Thymus (tissue), 11 donors: Measurements from ENCODE around the gene TMEM132A. TPM values are rescaled to one million over a fixed set of nuclear protein-coding genes. Genes with fewer than 3 reads are reported as not detected.

Experiments
- DNase-seq, 9 donors: peaks; one replicate each; pipeline ENCODE4 v3.0.0-alpha.2; 2013; ENCODE audit warnings: low spot score in 9 of 9, low read depth in 6 of 9, missing footprints in 1 of 9
- H3K27ac ChIP-seq, 2 donors: one replicate each; pipeline ENCODE4 v1.5.1; 2013; ENCODE audit warnings: control low read depth in 1 of 2, low read depth in 1 of 2, low read length in 1 of 2, mild to moderate bottlenecking in 1 of 2, moderate library complexity in 1 of 2
- H3K27me3 ChIP-seq, 2 donors: one replicate each; pipeline ENCODE4 v1.5.1; 2013; ENCODE audit warnings: low read length in 1 of 2; ENCODE audit not compliant: control insufficient read depth in 2 of 2, insufficient read depth in 1 of 2
- H3K36me3 ChIP-seq, 2 donors: one replicate each; pipeline ENCODE4 v1.5.1; 2013; ENCODE audit warnings: low read length in 1 of 2, mild to moderate bottlenecking in 1 of 2, moderate library complexity in 1 of 2; ENCODE audit not compliant: control insufficient read depth in 2 of 2, insufficient read depth in 2 of 2
- H3K4me1 ChIP-seq, 2 donors: one replicate each; pipeline ENCODE4 v1.5.1; 2013; ENCODE audit warnings: low read length in 2 of 2; ENCODE audit not compliant: control insufficient read depth in 2 of 2, insufficient read depth in 2 of 2
- H3K4me3 ChIP-seq, 2 donors: one replicate each; pipeline ENCODE4 v1.5.1; 2013; ENCODE audit warnings: low read length in 2 of 2, control low read depth in 1 of 2, mild to moderate bottlenecking in 1 of 2
- H3K9me3 ChIP-seq, 2 donors: one replicate each; pipeline ENCODE4 v1.5.1; 2013; ENCODE audit warnings: low read length in 1 of 2, mild to moderate bottlenecking in 1 of 2; ENCODE audit not compliant: control insufficient read depth in 2 of 2, insufficient read depth in 1 of 2
- WGBS: extraction: QIAGEN DNeasy Blood & Tissue Kit; methylation state at CpG from one replicate; pipeline ENCODE4 v1.1.7; 2013; 5-methylcytosine and 5-hydroxymethylcytosine counted together
- polyA plus RNA-seq: library from polyadenylated mRNA; stranded (reverse); fragments of 200-250 nt; gene quantifications from one replicate; pipeline ENCODE4 v1.2.3, GENCODE V29; 2013
- total RNA-seq: library from RNA; stranded (reverse); fragments of 120-200 nt; gene quantifications from one replicate; pipeline ENCODE4 v1.2.4, GENCODE V29; 2013
- donor health status: healthy.

The TMEM132A gene
- total and polyA plus RNA-seq, 2 donors, result 4.6 to 5.7 TPM

DNA sequence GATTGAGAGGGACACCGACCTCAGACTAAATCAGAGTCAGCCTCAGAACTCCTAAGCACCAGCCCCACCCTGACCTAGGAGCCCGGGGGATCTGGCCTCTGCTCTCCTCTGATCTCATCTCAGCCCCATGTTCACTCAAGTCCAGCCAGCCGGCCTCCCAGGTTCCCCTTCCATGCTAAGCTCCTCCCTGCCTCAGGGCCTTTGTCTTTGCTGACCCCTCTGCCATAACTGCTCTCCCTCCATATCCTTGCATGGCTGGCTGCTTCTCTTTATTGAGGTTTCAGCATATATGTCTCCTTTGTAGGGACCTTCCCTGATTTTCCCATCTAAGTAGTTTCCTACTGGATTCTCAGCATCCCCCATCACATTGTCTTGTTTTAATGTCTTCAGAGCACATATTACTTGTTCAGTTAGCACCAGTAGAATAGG, 28.5 kb downstream of the TMEM132A start:
- Histone ChIP-seq H3K36me3 (no peaks in the 10 kb centered on the region), H3K27ac (peak overlapping the region; percentile 28 to 61), H3K4me1 (peaks cover 5 to 21% of the 10 kb centered on the region in 2 donors), H3K9me3 (peaks cover 0 to 3% of the 10 kb centered on the region in 2 donors), H3K4me3 (peak overlapping the region in 1 of 2 donors; percentile 9), H3K27me3 (peaks cover 18 to 75% of the 10 kb centered on the region in 2 donors)
- no peak for DNase-seq
- WGBS, result 11% methylated on average over 3 of the region's 3 CpGs

DNA sequence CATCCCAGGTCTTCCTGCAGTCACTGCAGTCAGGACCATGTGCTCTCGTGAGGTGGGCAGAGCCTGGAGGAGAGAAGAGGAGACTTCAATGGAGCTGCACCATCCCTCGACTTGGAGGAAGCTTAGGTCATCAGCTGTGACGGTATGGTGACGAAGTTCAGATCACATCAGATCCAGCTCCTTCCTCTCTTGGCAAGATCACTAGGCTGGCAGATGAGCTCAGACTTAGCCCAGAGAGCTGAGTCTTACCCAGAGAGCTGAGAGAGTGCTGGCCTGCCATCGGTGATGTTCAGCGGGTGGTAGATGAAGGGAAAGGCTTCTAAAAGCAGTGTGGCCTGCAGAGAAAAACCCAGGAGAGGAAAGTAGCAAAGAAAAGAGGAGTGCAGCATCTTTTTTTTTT, 29.5 kb downstream of the TMEM132A start:
- 83% methylated on average over 6 of the region's 6 CpGs for WGBS
- H3K27me3 ChIP-seq, result peaks cover 18 to 74% of the 10 kb centered on the region in 2 donors
- H3K36me3 ChIP-seq, result no peaks in the 10 kb centered on the region
- no peak for DNase-seq
- H3K9me3 ChIP-seq, result peaks cover 0 to 3% of the 10 kb centered on the region in 2 donors
- H3K27ac ChIP-seq, result no peak overlapping the region
- H3K4me1 ChIP-seq, result peaks cover 5 to 19% of the 10 kb centered on the region in 2 donors
- no peak overlapping the region for H3K4me3 ChIP-seq

DNA sequence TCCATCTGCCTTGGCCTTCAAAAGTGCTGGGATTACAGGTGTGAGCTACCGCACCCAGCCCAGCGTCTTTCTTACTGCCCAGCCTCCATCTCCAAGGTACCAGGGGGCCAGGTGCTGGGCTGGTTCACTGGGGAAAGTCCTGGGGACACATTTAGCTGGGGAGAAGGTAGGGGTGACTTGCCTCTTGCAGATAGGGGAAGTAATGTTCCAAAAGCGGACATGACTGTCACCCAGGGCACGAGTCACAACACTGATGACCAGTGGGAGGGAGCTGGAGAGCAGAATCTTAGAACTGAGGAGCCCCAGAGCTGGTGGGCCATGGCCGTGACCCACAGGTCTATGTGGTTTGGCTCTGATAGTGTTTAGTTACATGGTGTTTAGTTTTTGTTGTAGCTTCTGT, 30.2 kb downstream of the TMEM132A start:
- DNase-seq, result no peak
- 72% methylated on average over 5 of the region's 5 CpGs for WGBS

DNA sequence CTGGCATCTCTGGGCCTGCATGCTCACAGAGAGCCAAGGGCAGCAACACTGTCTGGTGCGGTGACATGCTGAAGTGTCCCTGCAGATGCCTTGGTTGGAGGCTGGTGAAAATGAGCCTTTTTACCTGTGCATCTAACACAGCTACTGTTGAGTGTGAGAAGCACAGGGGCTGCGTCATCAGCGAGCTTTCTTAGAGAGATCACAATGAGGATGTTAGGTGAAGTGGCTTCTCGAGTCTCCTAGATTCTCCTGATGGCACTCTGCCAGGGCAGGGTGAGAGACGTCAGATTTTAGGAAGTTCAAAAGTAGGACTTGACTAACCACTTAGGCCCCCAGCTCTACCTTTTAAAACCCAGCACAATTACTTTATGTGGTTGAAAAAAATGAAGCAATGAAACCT, 31.3 kb downstream of the TMEM132A start:
- Histone ChIP-seq H3K36me3 (no peaks in the 10 kb centered on the region), H3K27me3 (peaks cover 8 to 66% of the 10 kb centered on the region in 2 donors), H3K9me3 (peaks cover 0 to 3% of the 10 kb centered on the region in 2 donors), H3K27ac (no peak overlapping the region), H3K4me3 (no peak overlapping the region), H3K4me1 (peaks cover 5 to 19% of the 10 kb centered on the region in 2 donors)
- WGBS, result 30% methylated on average over 5 of the region's 5 CpGs
- DNase-seq, result no peak

More for the DNA sequence above, 30.2 kb downstream of the TMEM132A start:
- peaks cover 5 to 19% of the 10 kb centered on the region in 2 donors for H3K4me1 ChIP-seq
- H3K27me3 ChIP-seq, result peaks cover 18 to 71% of the 10 kb centered on the region in 2 donors
- H3K36me3 ChIP-seq, result no peaks in the 10 kb centered on the region
- H3K9me3 ChIP-seq, result peaks cover 0 to 3% of the 10 kb centered on the region in 2 donors
- H3K4me3 ChIP-seq, result no peak overlapping the region
- H3K27ac ChIP-seq, result no peak overlapping the region

DNA sequence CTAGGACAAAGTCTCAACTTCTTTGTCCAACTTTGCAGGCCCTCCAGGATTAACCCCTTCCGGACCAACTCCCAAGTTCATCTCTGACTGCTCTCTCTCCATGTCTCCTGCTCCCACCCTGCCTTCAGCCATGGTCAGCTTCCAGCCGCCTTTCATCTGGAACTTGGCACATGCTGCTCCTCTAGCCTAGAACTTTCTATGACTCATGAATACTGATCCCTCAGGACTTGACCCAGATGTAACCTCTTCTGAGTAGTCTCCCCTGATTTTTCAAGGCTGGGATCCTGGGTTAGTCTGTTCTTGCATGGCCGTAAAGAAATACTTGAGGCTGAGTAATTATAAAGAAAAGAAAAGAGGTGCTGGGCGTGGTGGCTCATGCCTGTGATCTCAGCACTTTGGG, 32.9 kb downstream of the TMEM132A start:
- Histone ChIP-seq H3K36me3 (no peaks in the 10 kb centered on the region), H3K27me3 (peaks cover 2 to 60% of the 10 kb centered on the region in 2 donors), H3K27ac (no peak overlapping the region), H3K4me3 (no peak overlapping the region), H3K9me3 (no peaks in the 10 kb centered on the region), H3K4me1 (peaks cover 0 to 7% of the 10 kb centered on the region in 2 donors)
- DNase-seq, result no peak
- WGBS, result 95% methylated on average over 4 of the region's 4 CpGs

DNA sequence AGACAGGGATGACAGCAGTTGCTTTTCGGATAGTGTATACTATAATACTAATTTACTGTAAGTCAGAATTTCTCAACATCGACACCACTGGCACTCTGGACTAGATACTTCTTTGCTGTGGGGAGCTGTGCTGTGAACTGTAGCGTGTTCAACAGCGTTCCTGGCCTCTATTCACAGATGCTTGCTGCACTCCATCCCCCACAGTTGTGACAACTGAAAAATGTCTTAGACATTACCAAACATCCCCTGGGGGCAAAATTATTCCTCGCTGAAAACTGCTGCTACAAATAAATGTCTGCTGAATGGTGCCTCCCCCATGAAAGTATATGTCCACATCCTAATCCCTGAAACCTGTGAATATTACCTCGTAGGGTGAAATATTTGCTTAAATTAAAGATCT, 35.2 kb downstream of the TMEM132A start:
- H3K4me1 ChIP-seq, result no peaks in the 10 kb centered on the region
- no peak overlapping the region for H3K4me3 ChIP-seq
- H3K27ac ChIP-seq, result no peak overlapping the region
- H3K36me3 ChIP-seq, result no peaks in the 10 kb centered on the region
- no peaks in the 10 kb centered on the region for H3K9me3 ChIP-seq
- WGBS, result 94% methylated on average over 6 of the region's 6 CpGs
- H3K27me3 ChIP-seq, result peaks cover 2 to 42% of the 10 kb centered on the region in 2 donors
- DNase-seq, result no peak

DNA sequence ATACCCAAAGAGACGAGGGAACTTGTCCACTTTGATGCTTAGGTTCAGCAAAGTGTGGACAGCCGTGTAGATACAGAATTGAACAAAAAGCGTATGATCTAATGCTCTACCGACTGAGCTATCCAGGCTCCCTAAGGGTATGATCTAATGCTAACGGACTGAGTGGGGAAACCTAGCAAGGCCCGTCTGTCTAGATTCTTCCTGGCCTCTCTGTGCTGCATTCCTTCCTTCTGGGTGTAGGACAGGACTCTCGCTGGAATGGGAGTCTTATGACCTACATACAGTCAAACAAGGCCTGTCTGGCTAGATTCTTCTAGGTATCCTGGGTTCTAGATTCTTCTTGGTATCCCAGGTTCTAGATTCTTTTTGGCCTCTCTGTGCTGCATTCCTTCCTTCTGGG, 36.1 kb downstream of the TMEM132A start:
- 98% methylated on average over 7 of the region's 7 CpGs for WGBS

DNA sequence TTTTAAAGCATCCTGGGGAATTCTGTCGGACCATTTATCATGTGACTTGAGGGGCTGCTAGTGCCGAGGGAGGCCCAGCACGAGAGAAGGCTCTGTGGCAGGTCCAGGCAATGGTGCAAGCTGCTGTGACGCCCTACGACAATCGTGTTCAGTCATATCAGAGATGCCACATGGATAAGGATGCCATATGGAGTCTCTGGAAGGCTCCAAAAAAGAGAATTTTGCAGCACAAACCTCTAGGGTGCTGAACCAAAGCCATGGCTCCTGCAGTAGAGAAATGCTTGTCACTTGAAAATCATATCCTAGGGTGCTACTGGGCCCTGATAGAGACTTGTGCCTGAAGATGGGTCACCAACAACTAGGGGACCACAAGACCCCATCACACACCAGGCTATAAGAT, 40.5 kb downstream of the TMEM132A start:
- Histone ChIP-seq H3K4me1 (no peaks in the 10 kb centered on the region), H3K9me3 (no peaks in the 10 kb centered on the region), H3K36me3 (no peaks in the 10 kb centered on the region), H3K27me3 (peaks cover 2 to 19% of the 10 kb centered on the region in 2 donors), H3K4me3 (no peak overlapping the region), H3K27ac (no peak overlapping the region)
- 96% methylated on average over 6 of the region's 6 CpGs for WGBS
- no peak for DNase-seq

More for the DNA sequence above, 36.1 kb downstream of the TMEM132A start:
- Histone ChIP-seq H3K4me3 (no peak overlapping the region), H3K36me3 (no peaks in the 10 kb centered on the region), H3K27ac (no peak overlapping the region), H3K9me3 (no peaks in the 10 kb centered on the region), H3K4me1 (no peaks in the 10 kb centered on the region), H3K27me3 (peaks cover 2 to 38% of the 10 kb centered on the region in 2 donors)
- DNase-seq, result no peak

DNA sequence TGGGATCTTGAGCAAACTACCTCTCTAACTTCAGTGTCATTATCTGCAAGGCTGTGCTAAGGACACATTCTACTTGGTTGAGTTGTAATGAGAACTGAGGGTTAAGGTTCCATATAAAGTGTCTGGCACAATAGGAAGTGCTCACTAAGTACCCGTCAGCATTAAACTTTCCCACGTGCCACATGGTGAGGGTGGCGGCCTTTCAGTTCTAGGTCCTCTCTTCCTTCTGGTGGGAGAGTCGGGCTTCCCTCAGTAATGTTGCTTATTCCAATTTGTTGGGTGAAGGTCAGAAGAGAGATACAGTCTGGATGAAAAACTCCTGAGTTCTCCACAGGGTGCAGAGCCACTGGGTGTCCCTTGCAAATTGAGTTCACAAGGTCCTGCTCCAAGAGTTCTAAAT, 42.6 kb downstream of the TMEM132A start:
- DNase-seq, result no peak
- no peaks in the 10 kb centered on the region for H3K36me3 ChIP-seq
- WGBS, result 93% methylated on average over 4 of the region's 4 CpGs
- H3K27me3 ChIP-seq, result peaks cover 0 to 2% of the 10 kb centered on the region in 2 donors
- no peaks in the 10 kb centered on the region for H3K9me3 ChIP-seq
- H3K27ac ChIP-seq, result no peak overlapping the region
- H3K4me1 ChIP-seq, result peaks cover 10 to 19% of the 10 kb centered on the region in 2 donors
- no peak overlapping the region for H3K4me3 ChIP-seq
